Hepatocyte (in vitro differentiated cells): ENCODE data around the gene FBXL17. TPM values are rescaled to one million over a fixed set of nuclear protein-coding genes. Genes with fewer than 3 reads are reported as not detected.

Experiments used
- DNase-seq: peaks from one replicate; pipeline ENCODE4 v3.0.0-alpha.2; 2016; ENCODE audit warnings: low spot score
- H2AFZ ChIP-seq: fragments of 200-600 bp; sonication (generic); 2 replicates; pipeline ENCODE4 v1.6.0; 2016; ENCODE audit warnings: antibody characterized with exemption, mild to moderate bottlenecking
- H3K27ac ChIP-seq: fragments of 200-600 bp; sonication (generic); 2 replicates; pipeline ENCODE4 v1.5.1; 2016; ENCODE audit warnings: mild to moderate bottlenecking
- H3K27me3 ChIP-seq: fragments of 200-600 bp; sonication (generic); 2 replicates; pipeline ENCODE4 v1.6.1; 2016
- H3K36me3 ChIP-seq: fragments of 200-600 bp; sonication (generic); replicated peaks from 2 replicates; pipeline ENCODE4 v1.5.1; 2016; ENCODE audit warnings: low read depth; ENCODE audit not compliant: insufficient read depth
- H3K4me1 ChIP-seq: fragments of 200-600 bp; sonication (generic); 2 replicates; pipeline ENCODE4 v1.5.1; 2016; ENCODE audit warnings: mild to moderate bottlenecking, moderate library complexity; ENCODE audit not compliant: insufficient read depth
- H3K4me2 ChIP-seq: fragments of 200-600 bp; sonication (generic); 2 replicates; pipeline ENCODE4 v1.6.0; 2016
- H3K4me3 ChIP-seq: fragments of 200-600 bp; sonication (generic); 2 replicates; pipeline ENCODE4 v1.5.1; 2016; ENCODE audit warnings: mild to moderate bottlenecking
- H3K79me2 ChIP-seq: fragments of 200-600 bp; sonication (generic); 2 replicates; pipeline ENCODE4 v1.6.0; 2017; ENCODE audit warnings: mild to moderate bottlenecking
- H3K9me2 ChIP-seq: fragments of 200-600 bp; sonication (generic); replicated peaks from 2 replicates; pipeline ENCODE4 v1.6.0; 2017; ENCODE audit warnings: mild to moderate bottlenecking; ENCODE audit not compliant: insufficient read depth
- H3K9me3 ChIP-seq: fragments of 200-600 bp; sonication (generic); 2 replicates; pipeline ENCODE4 v1.5.1; 2016; ENCODE audit warnings: low read depth, mild to moderate bottlenecking
- H4K20me1 ChIP-seq: fragments of 200-600 bp; sonication (generic); 2 replicates; pipeline ENCODE4 v1.6.0; 2016; ENCODE audit warnings: mild to moderate bottlenecking; ENCODE audit not compliant: insufficient read depth, poor library complexity, severe bottlenecking
- EZH2 ChIP-seq: fragments of 200-600 bp; sonication (generic); IDR thresholded peaks from 2 replicates; pipeline ENCODE4 v1.6.1; 2016; ENCODE audit warnings: antibody characterized with exemption, mild to moderate bottlenecking, borderline replicate concordance
- EZH2phosphoT487 ChIP-seq: fragments of 200-600 bp; sonication (generic); IDR thresholded peaks from one replicate; pipeline ENCODE4 v1.6.1; 2018; ENCODE audit warnings: antibody characterized with exemption, mild to moderate bottlenecking, low read depth, moderate library complexity; ENCODE audit not compliant: unreplicated experiment, severe bottlenecking
- WGBS: methylation state at CpG from one replicate; pipeline ENCODE4 v1.1.6; 2016; ENCODE audit warnings: low lambda C conversion rate; ENCODE audit errors: missing lambda C conversion rate; 5-methylcytosine and 5-hydroxymethylcytosine counted together
- polyA plus RNA-seq: library from polyadenylated mRNA; unstranded; fragments of >200 nt; fragmentation: Nextera tagmentation; extraction: Ambion mirVana; gene quantifications from 2 replicates; pipeline ENCODE4 v1.2.1, GENCODE V29; 2016
- total RNA-seq: library from RNA; depleted of rRNA; stranded (reverse); fragments of >200 nt; gene quantifications from 2 replicates; pipeline ENCODE4 v1.2.3, GENCODE V29; 2014
- TF ChIP-seq, protein P1 (sequence below): fragments of 200-600 bp; sonication (generic); IDR thresholded peaks from 2 replicates; pipeline ENCODE4 v1.5.1; 2016; ENCODE audit warnings: antibody characterized with exemption, mild to moderate bottlenecking; ENCODE audit not compliant: poor library complexity

The FBXL17 gene
- total and polyA plus RNA-seq, 2 experiments from 2014 or later, result 12.5 to 18.2 TPM

DNA sequence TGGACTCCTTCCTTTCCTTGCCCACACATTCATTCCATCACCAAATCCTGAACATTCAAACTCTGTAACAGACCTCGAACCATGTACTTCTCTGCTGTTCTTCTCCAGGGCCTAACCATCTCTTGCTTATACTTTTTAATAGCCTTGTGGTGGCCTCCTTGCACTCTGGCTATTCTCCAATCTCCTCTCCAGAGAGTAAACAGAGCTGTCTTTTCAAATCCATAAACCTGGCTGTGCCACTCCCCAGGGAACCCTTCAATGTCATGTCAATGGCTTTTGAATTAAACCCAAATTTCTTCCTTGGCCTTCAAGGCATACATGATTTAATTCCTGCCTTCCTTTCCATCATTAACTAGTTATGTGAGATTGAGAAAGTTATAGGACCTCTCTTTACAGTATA lies 433.5 kb downstream of the FBXL17 start:
- WGBS, result 100% methylated on average over 1 of the region's 1 CpG
- TF ChIP-seq, protein P1, sequence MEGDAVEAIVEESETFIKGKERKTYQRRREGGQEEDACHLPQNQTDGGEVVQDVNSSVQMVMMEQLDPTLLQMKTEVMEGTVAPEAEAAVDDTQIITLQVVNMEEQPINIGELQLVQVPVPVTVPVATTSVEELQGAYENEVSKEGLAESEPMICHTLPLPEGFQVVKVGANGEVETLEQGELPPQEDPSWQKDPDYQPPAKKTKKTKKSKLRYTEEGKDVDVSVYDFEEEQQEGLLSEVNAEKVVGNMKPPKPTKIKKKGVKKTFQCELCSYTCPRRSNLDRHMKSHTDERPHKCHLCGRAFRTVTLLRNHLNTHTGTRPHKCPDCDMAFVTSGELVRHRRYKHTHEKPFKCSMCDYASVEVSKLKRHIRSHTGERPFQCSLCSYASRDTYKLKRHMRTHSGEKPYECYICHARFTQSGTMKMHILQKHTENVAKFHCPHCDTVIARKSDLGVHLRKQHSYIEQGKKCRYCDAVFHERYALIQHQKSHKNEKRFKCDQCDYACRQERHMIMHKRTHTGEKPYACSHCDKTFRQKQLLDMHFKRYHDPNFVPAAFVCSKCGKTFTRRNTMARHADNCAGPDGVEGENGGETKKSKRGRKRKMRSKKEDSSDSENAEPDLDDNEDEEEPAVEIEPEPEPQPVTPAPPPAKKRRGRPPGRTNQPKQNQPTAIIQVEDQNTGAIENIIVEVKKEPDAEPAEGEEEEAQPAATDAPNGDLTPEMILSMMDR, result no peak
- no peak for TF ChIP-seq EZH2
- Histone ChIP-seq H2AFZ (no peak overlapping the region), H3K36me3 (no peaks in the 10 kb centered on the region), H3K4me3 (no peak overlapping the region), H3K9me3 (no peaks in the 10 kb centered on the region), H3K79me2 (no peaks in the 10 kb centered on the region), H3K4me1 (peaks cover 11% of the 10 kb centered on the region), H3K27ac (no peak overlapping the region), H3K4me2 (no peak overlapping the region), H4K20me1 (no peaks in the 10 kb centered on the region), H3K27me3 (no peaks in the 10 kb centered on the region), H3K9me2 (no peaks in the 10 kb centered on the region)
- no peak for DNase-seq

- Histone ChIP-seq H3K4me1 (peaks cover 11% of the 10 kb centered on the region), H2AFZ (no peak overlapping the region), H3K36me3 (no peaks in the 10 kb centered on the region), H3K27ac (no peak overlapping the region), H3K9me3 (no peaks in the 10 kb centered on the region), H4K20me1 (no peaks in the 10 kb centered on the region), H3K27me3 (no peaks in the 10 kb centered on the region), H3K79me2 (no peaks in the 10 kb centered on the region), H3K4me3 (no peak overlapping the region), H3K9me2 (no peaks in the 10 kb centered on the region), H3K4me2 (no peak overlapping the region)
- 100% methylated on average over 2 of the region's 2 CpGs for WGBS
- DNase-seq, result no peak
- no peak for TF ChIP-seq EZH2phosphoT487
- TF ChIP-seq EZH2, result no peak
- TF ChIP-seq, protein P1, result no peak
These were observed 436.8 kb downstream of the FBXL17 start for GRCh38 chr5:107945061-107945460.

- Histone ChIP-seq H3K9me3 (no peaks in the 10 kb centered on the region), H4K20me1 (no peaks in the 10 kb centered on the region), H3K4me3 (no peak overlapping the region), H3K4me1 (peaks cover 9% of the 10 kb centered on the region), H3K27me3 (no peaks in the 10 kb centered on the region), H3K79me2 (no peaks in the 10 kb centered on the region), H3K9me2 (no peaks in the 10 kb centered on the region), H3K36me3 (no peaks in the 10 kb centered on the region), H3K4me2 (no peak overlapping the region), H2AFZ (no peak overlapping the region), H3K27ac (no peak overlapping the region)
- TF ChIP-seq, protein P1, result no peak
- TF ChIP-seq EZH2phosphoT487, result no peak
- TF ChIP-seq EZH2, result no peak
- no peak for DNase-seq
These were observed 438.0 kb downstream of the FBXL17 start for GRCh38 chr5:107943923-107944322.

DNA sequence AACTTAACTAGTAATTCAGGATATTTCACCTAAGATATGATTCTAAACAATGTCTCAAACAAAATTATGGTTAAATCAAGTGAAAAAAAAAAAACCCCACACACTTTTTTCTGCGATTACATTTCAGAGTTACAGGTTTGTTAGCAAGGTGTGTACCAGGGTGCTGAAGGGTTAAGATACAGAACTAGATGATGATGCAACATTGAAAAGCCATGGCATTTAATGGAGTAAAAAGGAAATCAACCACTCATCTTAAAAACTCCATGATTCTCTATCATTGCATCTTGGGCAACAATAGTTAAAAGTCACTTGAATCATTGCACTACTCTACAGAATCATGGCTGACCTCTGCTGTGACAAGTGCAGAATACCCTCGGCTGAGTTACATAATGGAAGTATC lies 440.9 kb downstream of the FBXL17 start:
- Histone ChIP-seq H3K4me2 (no peak overlapping the region), H4K20me1 (no peaks in the 10 kb centered on the region), H3K79me2 (no peaks in the 10 kb centered on the region), H3K9me2 (no peaks in the 10 kb centered on the region), H3K27ac (no peak overlapping the region), H2AFZ (no peak overlapping the region), H3K9me3 (no peaks in the 10 kb centered on the region), H3K36me3 (no peaks in the 10 kb centered on the region), H3K4me3 (no peak overlapping the region), H3K27me3 (no peaks in the 10 kb centered on the region), H3K4me1 (peaks cover 9% of the 10 kb centered on the region)
- DNase-seq, result no peak
- 86% methylated on average over 2 of the region's 2 CpGs for WGBS
- TF ChIP-seq, protein P1, result no peak
- TF ChIP-seq EZH2, result no peak
- TF ChIP-seq EZH2phosphoT487, result no peak
